Heart left ventricle (tissue), 16 donors: ENCODE measurements around the gene LSAMP. TPM values are rescaled to one million over a fixed set of nuclear protein-coding genes. Genes with fewer than 3 reads are reported as not detected.

Source experiments
- ATAC-seq, 4 donors: fragments of 200-7000 bp; cut with Tn5 transposase; one replicate each; pipeline ENCODE4 v1.9.1; 2020 to 2022; ENCODE audit warnings: moderate library complexity in 4 of 4, mild to moderate bottlenecking in 3 of 4, moderate number of reproducible peaks in 1 of 4
- DNase-seq, 5 donors: peaks; one replicate each; pipeline ENCODE4 v3.0.0-alpha.2; 2020
- H3K27ac ChIP-seq, 12 donors: fragments of 200-600 bp; sonication (generic) in 4 of 12; one replicate each; pipeline versions ENCODE4 v1.5.0 to v1.8.0; 2016 to 2022; ENCODE audit warnings: mild to moderate bottlenecking in 2 of 12
- H3K27me3 ChIP-seq, 9 donors: fragments of 200-600 bp; sonication (generic) in 2 of 9; one replicate each; pipeline versions ENCODE4 v1.5.1 to v1.8.0; 2016 to 2022; ENCODE audit warnings: mild to moderate bottlenecking in 3 of 9
- H3K36me3 ChIP-seq, 9 donors: fragments of 200-600 bp; sonication (generic) in 2 of 9; one replicate each; pipeline versions ENCODE4 v1.5.0 to v1.8.0; 2018 to 2022; ENCODE audit warnings: mild to moderate bottlenecking in 2 of 9
- H3K4me1 ChIP-seq, 12 donors: fragments of 200-600 bp; sonication (generic) in 4 of 12; one replicate each; pipeline versions ENCODE4 v1.5.0 to v1.8.0; 2016 to 2022; ENCODE audit warnings: mild to moderate bottlenecking in 3 of 12
- H3K4me3 ChIP-seq, 12 donors: fragments of 200-600 bp; sonication (generic) in 4 of 12; one replicate each; pipeline versions ENCODE4 v1.5.0 to v1.8.0; 2017 to 2022; ENCODE audit warnings: mild to moderate bottlenecking in 9 of 12, moderate library complexity in 4 of 12
- H3K9me3 ChIP-seq, 12 donors: fragments of 200-600 bp; sonication (generic) in 4 of 12; one replicate each; pipeline versions ENCODE4 v1.5.0 to v1.8.0; 2016 to 2022; ENCODE audit warnings: mild to moderate bottlenecking in 1 of 12
- POLR2A ChIP-seq, 2 donors: fragments of 450-650 bp; IDR thresholded peaks; one replicate each; pipeline ENCODE4 v1.6.1; 2017; ENCODE audit warnings: antibody characterized with exemption in 2 of 2, mild to moderate bottlenecking in 2 of 2, moderate library complexity in 2 of 2
- WGBS, 4 donors: extraction: QIAGEN DNeasy Blood & Tissue Kit in 2 of 4; methylation state at CpG; one replicate each; pipeline versions ENCODE4 v1.1.5 to v1.1.7; 2013 to 2018; 5-methylcytosine and 5-hydroxymethylcytosine counted together
- intact Hi-C, 10 donors: fragments of 100-400 bp; cut with DNase I; formaldehyde crosslinking; loops; one replicate each; pipeline versions ENCODE4 v1.11.1 to v1.14.2; 2022
- polyA plus RNA-seq, 2 donors: library from polyadenylated mRNA; stranded (reverse); fragments of 200-250 nt; gene quantifications; one replicate each; pipeline ENCODE4 v1.2.3, GENCODE V29; 2013
- total RNA-seq, 9 donors: library from RNA; depleted of rRNA in 2 of 9; stranded (reverse); fragments of >200 nt in 2 of 9; fragmentation: NEBNext Ultra II Directional in 3 of 9; extraction: Animal tissue kit (Norgen Biotek cat#: 25700) in 3 of 9; gene quantifications; one replicate each; pipeline versions ENCODE4 v1.1.0 to v1.2.4, GENCODE V29; 2016 to 2023
- TF ChIP-seq, protein P1 (sequence below), 12 donors: fragments of 200-600 bp; sonication (generic) in 4 of 12; IDR thresholded peaks; one replicate each; pipeline versions ENCODE4 v1.5.0 to v1.8.0; 2018 to 2022; ENCODE audit warnings: antibody characterized with exemption in 12 of 12, mild to moderate bottlenecking in 5 of 12
- donor health status: ischemic (EF 13 %, LVEDD 7.1; RV severe dilation, severe dysfunction).
- donor health status: healthy with polysubstance abuse.
- donor health status: DM: no; HTN: yes; CAD: no.
- donor health status: DM: no; HTN: no; CAD: no.
- donor health status: ischemic (EF 25% LVEDD 6.9; RV normal size, moderate dysfunction).
- donor health status: ischemic (EF 25% LVEDD 5.7; RV mildly dilated, moderate dysfunction).
- donor health status: healthy.
- donor health status: DM: yes; HTN: yes; CAD: no.
- donor health status: ischemic (EF 35%, LVEDD 5.7; RV mildly dilated, moderate dysfunction).
- donor health status: nonischemic (EF 11% LVEDD 7.7; RV severe dilation, severe dysfunction).
- donor health status: DM: yes; HTN: yes; CAD: no.
- donor health status: PGD.
- donor health status: ischemic (EF 29% LVEDD 5.4; RV normal size, mild dysfunction).
- donor health status: nonischemic (EF 23%, LVEDD 6.1; RV moderate dilation, normal function).

The LSAMP gene
- total and polyA plus RNA-seq, 11 donors, result 1.6 to 52.3 (median 7.2) TPM

GRCh38 chr3:116097226-116097625 is 348.1 kb downstream of the LSAMP start:
- 77 to 78% (median 78%) methylated on average over 2 of the region's 2 CpGs for WGBS, 4 donors
- H3K27me3 ChIP-seq, result no peaks in the 10 kb centered on the region
- H3K9me3 ChIP-seq, result no peaks in the 10 kb centered on the region
- H3K4me3 ChIP-seq, result no peak overlapping the region
- TF ChIP-seq, protein P1, sequence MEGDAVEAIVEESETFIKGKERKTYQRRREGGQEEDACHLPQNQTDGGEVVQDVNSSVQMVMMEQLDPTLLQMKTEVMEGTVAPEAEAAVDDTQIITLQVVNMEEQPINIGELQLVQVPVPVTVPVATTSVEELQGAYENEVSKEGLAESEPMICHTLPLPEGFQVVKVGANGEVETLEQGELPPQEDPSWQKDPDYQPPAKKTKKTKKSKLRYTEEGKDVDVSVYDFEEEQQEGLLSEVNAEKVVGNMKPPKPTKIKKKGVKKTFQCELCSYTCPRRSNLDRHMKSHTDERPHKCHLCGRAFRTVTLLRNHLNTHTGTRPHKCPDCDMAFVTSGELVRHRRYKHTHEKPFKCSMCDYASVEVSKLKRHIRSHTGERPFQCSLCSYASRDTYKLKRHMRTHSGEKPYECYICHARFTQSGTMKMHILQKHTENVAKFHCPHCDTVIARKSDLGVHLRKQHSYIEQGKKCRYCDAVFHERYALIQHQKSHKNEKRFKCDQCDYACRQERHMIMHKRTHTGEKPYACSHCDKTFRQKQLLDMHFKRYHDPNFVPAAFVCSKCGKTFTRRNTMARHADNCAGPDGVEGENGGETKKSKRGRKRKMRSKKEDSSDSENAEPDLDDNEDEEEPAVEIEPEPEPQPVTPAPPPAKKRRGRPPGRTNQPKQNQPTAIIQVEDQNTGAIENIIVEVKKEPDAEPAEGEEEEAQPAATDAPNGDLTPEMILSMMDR (IDR thresholded peaks at IDR 0.05), result no peak
- TF ChIP-seq POLR2A (IDR thresholded peaks at IDR 0.05), result no peak
- DNase-seq, result no peak
- intact Hi-C loops, result no loop called here
- ATAC-seq, result no peak
- no peak overlapping the region for H3K27ac ChIP-seq
- H3K36me3 ChIP-seq, result no peaks in the 10 kb centered on the region
- no peaks in the 10 kb centered on the region for H3K4me1 ChIP-seq

DNA sequence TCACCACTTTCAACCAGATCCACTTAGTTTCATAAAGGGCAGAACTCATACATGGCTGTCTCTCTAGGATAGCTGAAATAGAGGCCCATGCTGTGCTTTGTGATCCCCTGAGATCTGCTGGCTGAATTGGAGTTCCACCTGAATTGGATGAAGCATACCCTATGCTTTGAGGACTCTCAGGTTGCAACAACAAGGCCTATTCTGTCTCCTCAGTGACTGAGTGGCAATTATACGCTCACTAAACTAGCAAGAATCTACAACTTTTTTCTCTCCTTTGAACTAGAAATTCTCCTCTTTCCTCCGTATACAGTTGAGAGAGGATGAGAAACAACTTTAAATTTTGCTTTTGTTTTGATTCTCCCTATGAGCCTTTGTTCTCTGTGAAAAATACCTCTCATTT is 348.7 kb downstream of the LSAMP start:
- H3K27ac ChIP-seq, result no peak overlapping the region
- no peaks in the 10 kb centered on the region for H3K4me1 ChIP-seq
- DNase-seq (no peak), ATAC-seq (no peak)
- H3K9me3 ChIP-seq, result no peaks in the 10 kb centered on the region
- no peaks in the 10 kb centered on the region for H3K27me3 ChIP-seq
- no peak overlapping the region for H3K4me3 ChIP-seq
- H3K36me3 ChIP-seq, result no peaks in the 10 kb centered on the region
- TF ChIP-seq, protein P1 (IDR thresholded peaks at IDR 0.05), result no peak
- no peak for TF ChIP-seq POLR2A (IDR thresholded peaks at IDR 0.05)
- intact Hi-C loops, result no loop called here
- WGBS, 4 donors, result 84 to 95% (median 89%) methylated on average over 2 of the region's 2 CpGs

DNA sequence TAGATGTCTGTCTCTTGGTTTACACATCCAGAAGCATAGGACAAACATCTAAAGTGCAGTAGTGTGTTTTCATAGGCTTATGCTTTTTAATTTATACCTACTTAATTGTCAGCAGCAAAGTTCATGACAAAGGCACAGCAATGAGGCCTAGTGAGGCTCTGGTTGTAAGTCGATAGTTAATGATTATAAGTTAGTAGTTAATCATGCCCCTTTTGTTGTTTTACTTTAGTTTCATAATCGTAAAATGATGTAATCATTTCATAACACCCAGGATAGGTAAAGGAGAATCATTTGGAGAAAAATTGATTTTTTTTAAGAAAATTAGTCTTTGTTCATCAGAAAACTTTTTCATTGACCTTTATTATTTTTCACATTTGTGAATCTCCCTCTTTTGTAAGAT is 351.9 kb downstream of the LSAMP start:
- H3K36me3 ChIP-seq, result no peaks in the 10 kb centered on the region
- H3K27ac ChIP-seq, result no peak overlapping the region
- no peak for TF ChIP-seq POLR2A (IDR thresholded peaks at IDR 0.05)
- TF ChIP-seq, protein P1 (IDR thresholded peaks at IDR 0.05), result no peak
- no peak overlapping the region for H3K4me3 ChIP-seq
- H3K9me3 ChIP-seq, result no peaks in the 10 kb centered on the region
- ATAC-seq (no peak), DNase-seq (no peak)
- H3K27me3 ChIP-seq, result no peaks in the 10 kb centered on the region
- intact Hi-C loops, result no loop called here
- no peaks in the 10 kb centered on the region for H3K4me1 ChIP-seq
- 77 to 85% (median 82%) methylated on average over 2 of the region's 2 CpGs for WGBS, 4 donors

DNA sequence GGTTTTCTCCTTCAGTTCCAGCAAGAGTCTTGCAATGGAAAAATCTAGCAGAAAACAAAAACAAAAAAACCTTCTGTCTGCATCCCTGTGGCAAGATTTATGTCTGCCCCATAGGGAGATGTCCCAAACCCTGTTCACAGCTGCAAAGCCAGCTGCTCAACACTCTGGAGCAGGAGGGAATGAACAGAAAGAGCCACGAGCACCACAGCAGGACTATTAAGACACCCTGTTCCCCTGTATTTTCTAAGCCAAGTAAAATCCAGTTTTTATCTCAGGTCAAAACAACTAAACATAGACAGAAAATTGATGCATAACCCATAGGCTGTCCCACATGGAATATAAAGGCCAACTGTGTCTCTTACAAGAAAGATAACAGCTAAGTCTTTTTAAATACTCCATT is 357.9 kb downstream of the LSAMP start:
- DNase-seq (no peak), ATAC-seq (no peak)
- Histone ChIP-seq H3K27ac (no peak overlapping the region), H3K9me3 (no peaks in the 10 kb centered on the region), H3K4me1 (no peaks in the 10 kb centered on the region), H3K36me3 (no peaks in the 10 kb centered on the region), H3K27me3 (no peaks in the 10 kb centered on the region), H3K4me3 (no peak overlapping the region)
- intact Hi-C loops, result no loop called here
- no peak for TF ChIP-seq POLR2A (IDR thresholded peaks at IDR 0.05)
- TF ChIP-seq, protein P1 (IDR thresholded peaks at IDR 0.05), result no peak
- WGBS, 4 donors, result 17 to 48% (median 25%) methylated on average over 1 of the region's 1 CpG
